Activated CD4-positive, alpha-beta T cell treated with anti-CD3 and anti-CD28 coated beads, Interleukin-2, amount 50 U/mL, for 1 hour (primary cell): ENCODE results near the gene TESMIN.

Experiments used
- DNase-seq: peaks from one replicate; pipeline ENCODE4 v3.0.0-alpha.2; 2020

TESMIN gene

GRCh38 chr11:68761801-68762200 is 10.5 kb upstream of the TESMIN start:
- DNase-seq: no peak

DNA sequence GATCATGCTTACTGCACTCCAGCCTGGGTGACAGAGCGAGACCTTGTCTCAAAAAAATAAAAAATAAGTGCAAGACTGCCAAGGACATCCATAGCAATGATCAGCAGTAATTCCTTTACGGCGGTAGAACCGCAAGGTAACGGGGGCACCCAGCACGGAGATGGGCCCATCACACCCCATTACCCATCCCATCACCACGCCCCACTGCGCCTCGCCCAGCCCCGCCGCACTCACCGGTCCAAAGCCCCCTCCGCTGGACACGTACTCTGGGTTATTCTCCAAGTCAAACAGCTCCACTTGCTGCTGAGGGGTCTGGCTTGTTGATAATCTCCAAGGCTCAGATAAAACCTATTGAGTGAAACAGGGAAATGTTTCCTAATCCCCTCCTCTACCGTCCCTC is 8.7 kb upstream of the TESMIN start:
- DNase-seq: no peak

- no peak for DNase-seq
Measured at GRCh38 chr11:68757711-68758110, 6.4 kb upstream of the TESMIN start.

DNA sequence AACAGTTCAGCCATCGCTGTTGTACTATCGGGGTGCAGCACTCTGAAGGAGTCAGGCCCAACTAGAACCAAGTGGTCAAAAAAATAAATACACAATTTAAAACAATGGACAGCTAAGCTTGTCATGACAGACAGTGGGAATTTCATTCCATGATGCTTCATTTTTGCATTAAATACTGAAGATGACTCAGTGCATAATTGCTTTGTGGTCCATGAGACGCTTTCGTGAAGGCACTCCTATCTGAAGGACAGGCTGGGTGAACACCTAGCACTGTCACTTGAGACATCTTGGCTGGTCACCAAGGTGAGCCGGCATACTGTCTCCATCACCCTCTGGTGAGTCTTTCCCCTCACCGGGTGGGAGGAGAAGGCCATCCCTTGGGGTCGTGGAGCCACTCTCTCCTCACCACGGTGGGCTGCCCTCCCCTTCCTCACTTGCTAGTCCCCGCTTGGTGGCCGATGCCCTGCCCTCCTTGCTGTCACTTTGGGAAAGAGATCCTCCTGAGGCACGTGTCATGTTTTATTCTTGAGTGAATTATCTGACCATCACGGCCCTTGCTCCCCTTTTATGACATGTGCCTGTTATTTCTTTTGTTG is 4.9 kb upstream of the TESMIN start:
- no peak for DNase-seq

- no peak for DNase-seq
Measured at GRCh38 chr11:68753300-68753699, 2.0 kb upstream of the TESMIN start.

DNA sequence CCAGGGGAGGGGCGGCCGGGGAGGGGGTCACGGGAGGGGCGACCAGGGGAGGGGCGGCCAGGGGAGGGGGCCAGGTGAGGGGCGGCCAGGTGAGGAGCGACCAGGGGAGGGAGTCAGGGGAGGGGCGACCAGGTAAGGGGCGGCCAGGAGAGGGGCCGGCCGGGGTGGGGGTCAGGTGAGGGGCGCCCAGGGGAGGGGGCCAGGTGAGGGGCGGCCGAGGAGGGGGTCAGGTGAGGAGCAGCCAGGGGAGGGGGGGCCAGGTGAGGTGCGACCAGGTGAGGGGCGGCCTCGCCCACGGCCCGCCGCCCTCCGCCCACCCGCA is 355 bp downstream of the TESMIN start:
- no peak for DNase-seq

DNA sequence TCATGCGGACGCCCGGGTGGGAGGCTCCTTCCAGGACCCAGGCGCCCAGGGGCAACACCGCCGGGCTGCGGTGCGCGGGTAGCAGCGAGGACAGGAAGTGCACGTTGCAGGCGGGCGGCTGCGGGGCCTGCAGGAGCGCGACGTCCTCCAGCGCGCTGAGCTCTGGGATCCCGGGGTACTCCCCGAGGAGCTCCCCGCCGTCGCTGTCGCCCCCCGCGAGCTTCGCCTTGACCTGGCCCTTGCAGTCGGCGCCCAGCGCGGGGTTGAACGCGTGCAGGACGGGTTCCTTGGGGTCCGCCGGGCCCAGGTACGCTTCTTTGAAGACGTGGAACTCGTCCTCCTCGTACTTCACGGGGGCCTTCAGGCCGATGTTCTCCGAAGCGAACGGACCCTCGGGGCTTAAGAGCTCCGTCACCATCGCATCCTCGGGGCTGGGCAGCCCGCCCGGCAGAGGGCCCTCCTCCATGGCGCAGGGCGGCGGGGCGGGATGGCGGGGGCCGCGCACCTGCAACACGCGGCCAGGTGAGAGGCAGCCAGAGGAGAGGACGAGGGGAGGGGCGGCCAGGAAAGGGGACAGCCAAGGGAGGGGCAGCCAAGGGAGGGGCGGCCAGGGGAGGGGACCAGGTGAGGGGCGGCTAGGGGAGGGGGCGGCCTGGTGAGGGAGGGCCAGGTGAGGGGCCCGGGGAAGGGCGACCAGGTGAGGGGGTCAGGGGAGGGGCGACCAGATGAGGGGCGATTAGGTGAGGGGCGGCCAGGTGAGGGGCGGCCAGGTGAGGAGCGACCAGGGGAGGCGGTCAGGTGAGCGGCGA is 921 bp downstream of the TESMIN start:
- DNase-seq: peak; percentile 3

GRCh38 chr11:68749229-68750123 is 1.8 kb downstream of the TESMIN start:
- no peak for DNase-seq

DNA sequence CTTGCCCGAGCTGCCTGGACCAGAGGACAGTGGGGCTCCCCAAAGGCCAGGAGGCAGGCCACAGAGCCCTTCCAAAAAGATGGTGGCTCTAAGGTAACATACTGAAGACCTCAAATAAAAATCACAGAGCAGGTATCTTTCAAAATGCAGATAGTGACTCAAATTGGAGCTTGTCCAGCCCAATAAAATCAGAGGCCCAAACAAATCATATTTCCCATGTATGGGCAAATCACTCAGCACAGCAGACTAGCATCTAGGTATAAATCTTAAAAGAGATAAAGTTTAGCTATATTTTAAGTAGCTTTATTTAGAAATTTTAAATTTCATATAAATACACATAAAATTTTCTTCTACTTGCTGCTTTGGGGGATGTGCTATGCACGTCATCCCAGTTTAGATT is 3.3 kb downstream of the TESMIN start:
- no peak for DNase-seq

DNA sequence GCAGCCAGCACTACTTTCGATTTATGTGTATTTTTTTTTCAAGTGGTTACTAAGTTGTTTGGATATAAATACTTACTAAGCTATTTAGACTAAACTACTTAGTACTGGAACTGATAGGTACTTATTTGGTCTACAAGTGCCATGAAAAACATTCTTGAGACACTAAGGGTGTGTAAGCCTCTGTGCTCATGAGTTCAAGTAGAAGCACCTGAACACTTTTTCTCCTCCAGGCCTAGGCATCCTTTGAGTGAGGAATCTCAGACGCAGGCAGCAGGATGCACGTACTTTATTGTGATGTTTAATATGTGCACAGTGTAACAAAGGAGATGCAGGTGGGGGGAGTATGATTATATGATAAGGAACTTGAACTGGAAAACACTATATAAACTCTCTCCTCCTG is 7.8 kb downstream of the TESMIN start:
- DNase-seq: no peak

DNA sequence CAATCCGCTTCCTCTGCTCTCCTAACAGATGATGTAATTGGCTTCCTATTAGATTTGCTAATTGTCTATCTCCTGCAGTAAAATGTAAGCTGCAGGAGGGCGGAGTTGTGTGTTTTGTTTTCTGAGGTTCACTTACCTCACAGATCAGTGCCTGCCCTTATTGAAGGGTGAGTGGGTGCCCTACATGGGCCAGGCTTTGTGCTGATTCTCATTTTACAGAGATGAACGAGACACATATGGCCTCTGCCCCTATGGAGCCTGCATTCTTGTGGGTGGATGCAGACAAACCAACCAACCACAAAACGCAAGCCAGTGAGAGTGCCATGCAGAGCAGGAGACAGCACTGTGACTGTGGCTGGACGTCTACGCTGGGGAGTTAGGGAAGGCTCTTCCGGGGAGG is 9.9 kb downstream of the TESMIN start:
- DNase-seq: no peak

- no peak for DNase-seq
Measured at GRCh38 chr11:68735646-68736045, 15.7 kb downstream of the TESMIN start.

DNA sequence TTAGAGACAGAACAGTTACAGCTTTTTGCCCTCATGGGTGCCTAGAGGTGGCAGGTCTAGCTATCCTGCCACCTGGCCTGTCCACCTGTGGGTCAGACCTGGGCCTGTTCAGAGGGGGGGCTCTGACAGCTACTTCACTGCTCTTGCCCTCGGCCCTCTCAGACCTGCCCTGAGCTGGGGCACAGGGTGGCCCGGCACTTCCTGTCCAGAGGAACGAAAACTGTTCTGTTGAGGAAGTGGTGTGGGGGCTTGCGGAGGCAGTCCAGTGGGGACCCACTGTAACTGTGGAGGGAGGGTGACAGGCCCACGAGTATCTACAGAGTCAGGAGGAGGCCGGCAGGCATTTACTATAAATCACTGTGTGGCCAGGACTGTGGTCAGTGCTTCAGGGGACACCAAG is 16.2 kb downstream of the TESMIN start:
- no peak for DNase-seq

- no peak for DNase-seq
Measured at GRCh38 chr11:68734111-68734510, 17.2 kb downstream of the TESMIN start.

GRCh38 chr11:68727783-68728182 is 23.5 kb downstream of the TESMIN start:
- no peak for DNase-seq

GRCh38 chr11:68724293-68724692 is 27.0 kb downstream of the TESMIN start:
- no peak for DNase-seq

DNA sequence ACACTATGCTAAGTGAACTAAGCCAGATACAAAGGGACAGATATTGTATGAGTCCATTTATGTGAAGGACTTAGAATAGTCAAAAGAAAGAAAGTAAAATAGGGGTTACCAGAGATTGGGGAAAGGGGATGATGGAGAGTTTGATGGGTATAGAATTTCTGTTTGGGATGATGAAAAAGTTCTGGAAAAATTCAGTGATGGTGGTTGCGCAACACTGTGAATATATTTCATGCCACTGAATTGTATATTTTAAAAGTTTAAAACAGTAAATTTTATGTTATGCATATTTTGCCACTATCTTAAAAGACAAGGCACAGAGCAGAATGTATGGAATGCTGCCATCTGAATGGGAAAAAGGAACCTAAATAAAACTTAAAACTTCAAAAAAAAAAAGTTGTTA is 29.2 kb downstream of the TESMIN start:
- DNase-seq: no peak

GRCh38 chr11:68721075-68721474 is 30.2 kb downstream of the TESMIN start:
- DNase-seq: no peak

- no peak for DNase-seq
Measured at GRCh38 chr11:68715456-68716122, 35.7 kb downstream of the TESMIN start.

DNA sequence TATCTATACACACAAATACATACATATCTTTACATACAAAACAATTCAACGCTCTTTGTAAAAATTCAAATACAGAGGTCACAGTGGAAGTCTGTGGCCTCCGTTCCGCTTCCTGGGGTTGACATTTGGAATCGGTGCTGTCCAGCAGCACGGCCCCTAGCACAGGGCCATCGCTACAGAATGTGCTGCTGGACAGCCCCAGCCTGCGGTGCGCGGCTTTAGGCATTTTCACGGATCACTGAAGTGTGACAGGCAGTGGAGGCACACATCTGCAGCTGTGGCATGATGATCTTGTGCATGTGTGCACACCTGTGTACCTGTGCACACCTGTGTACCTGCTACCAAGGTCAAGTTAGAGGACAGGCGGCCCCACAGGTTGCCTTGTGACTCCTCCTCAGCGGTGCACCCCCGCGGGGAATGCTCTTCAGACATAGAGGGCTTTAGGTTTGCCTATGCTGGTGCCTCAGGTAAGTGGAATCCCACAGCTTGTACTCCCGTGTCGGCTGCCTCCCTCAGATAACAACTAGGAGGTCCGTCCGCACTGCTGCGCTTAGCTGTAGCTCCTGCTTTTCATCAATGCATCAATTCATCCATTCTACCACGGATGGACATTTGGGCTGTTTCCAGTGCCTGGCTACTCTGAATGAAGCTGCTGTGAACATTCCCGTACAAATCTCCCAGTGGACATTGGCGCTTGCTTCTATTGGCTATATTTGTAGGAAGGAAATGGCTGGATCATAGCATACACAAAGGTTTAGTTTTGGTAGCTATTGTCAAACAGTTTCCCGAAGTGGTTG is 37.1 kb downstream of the TESMIN start:
- no peak for DNase-seq

- no peak for DNase-seq
Measured at GRCh38 chr11:68711114-68711513, 40.2 kb downstream of the TESMIN start.

DNA sequence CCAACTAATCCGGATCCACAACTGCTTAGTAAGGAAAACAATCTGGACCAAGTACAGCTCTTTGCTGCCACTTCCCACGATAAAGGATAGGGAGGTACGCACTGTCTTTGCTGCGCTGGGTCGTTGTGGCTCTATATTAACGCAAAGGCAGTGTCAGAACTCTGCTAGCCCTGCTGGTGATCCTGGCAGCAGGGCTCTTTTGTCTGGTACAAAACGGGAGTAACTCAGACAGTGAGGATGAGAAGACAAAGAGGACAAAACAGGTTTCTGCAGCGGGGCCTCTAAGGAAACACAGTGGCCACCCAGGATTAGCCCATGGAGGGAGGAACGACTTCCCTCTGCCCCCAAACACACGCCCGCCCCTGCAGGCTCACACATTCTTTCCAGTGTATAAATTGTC is 40.9 kb downstream of the TESMIN start:
- no peak for DNase-seq

- no peak for DNase-seq
Measured at GRCh38 chr11:68709062-68709461, 42.3 kb downstream of the TESMIN start.
